Measurements from ENCODE around the gene ZNF174. TPM values are rescaled to one million over a fixed set of nuclear protein-coding genes. Genes with fewer than 3 reads are reported as not detected.

ZNF174 gene
- total and polyA plus RNA-seq, 11 donors, result 7.9 to 21.0 (median 9.8) TPM

- peaks cover 0 to 93% (median 54%) of the 10 kb centered on the region in 12 donors for H3K9me3 ChIP-seq
- TF ChIP-seq CTCF (IDR thresholded peaks at IDR 0.05) (no peak), POLR2A (IDR thresholded peaks at IDR 0.05) (no peak)
- no peaks in the 10 kb centered on the region for H3K27me3 ChIP-seq
- no peak for DNase-seq
- H3K4me1 ChIP-seq, result no peaks in the 10 kb centered on the region
- 94 to 96% (median 95%) methylated on average over 6 of the region's 6 CpGs for WGBS, 4 donors
- H3K27ac ChIP-seq, result no peak overlapping the region
- intact Hi-C loops (cut with DNase I), result loop anchor here in 2 of 10 donors (10.0 kb wide), 1 partner anchor 74 kb away; no protein-coding TSS in a partner anchor
- H3K4me3 ChIP-seq, result no peak overlapping the region
- H3K36me3 ChIP-seq, result peaks cover 9 to 86% (median 66%) of the 10 kb centered on the region in 9 donors
- no peak for ATAC-seq
These were observed 12.7 kb upstream of the ZNF174 start for GRCh38 chr16:3388325-3388724.

- H3K4me3 ChIP-seq, result no peak overlapping the region
- TF ChIP-seq POLR2A (IDR thresholded peaks at IDR 0.05), result no peak
- no peak for TF ChIP-seq CTCF (IDR thresholded peaks at IDR 0.05)
- WGBS, 4 donors, result 85 to 97% (median 93%) methylated on average over 9 of the region's 9 CpGs
- peaks cover 0 to 86% (median 66%) of the 10 kb centered on the region in 9 donors for H3K36me3 ChIP-seq
- intact Hi-C loops (cut with DNase I), result loop anchor here in 2 of 10 donors (10.0 kb wide), 1 partner anchor 75 kb away; no protein-coding TSS in a partner anchor
- H3K9me3 ChIP-seq, result peaks cover 0 to 93% (median 46%) of the 10 kb centered on the region in 12 donors
- no peaks in the 10 kb centered on the region for H3K4me1 ChIP-seq
- H3K27ac ChIP-seq, result no peak overlapping the region
- H3K27me3 ChIP-seq, result no peaks in the 10 kb centered on the region
- ATAC-seq (no peak), DNase-seq (no peak)
These were observed 11.2 kb upstream of the ZNF174 start for GRCh38 chr16:3389663-3390338.

- peak overlapping the region; percentile 39 to 99 (median 90) for H3K4me3 ChIP-seq
- peaks cover 0 to 63% (median 33%) of the 10 kb centered on the region in 9 donors for H3K36me3 ChIP-seq
- 0 to 2% (median 1%) methylated on average over 5 to 18 of the region's 18 CpGs for WGBS, 4 donors
- intact Hi-C loops (cut with DNase I), result loop anchor here in 9 of 10 donors (2.0 to 10.0 kb wide), 11 partner anchors 36 to 104 kb away; partner anchors contain the start of genes CLUAP1 (in 3 of the 9), NAA60 (in 2 of the 9), ZNF597 (in 2 of the 9) and C16orf90 (in 1 of the 9)
- TF ChIP-seq POLR2A (IDR thresholded peaks at IDR 0.05) (no peak), CTCF (IDR thresholded peaks at IDR 0.05) (no peak)
- H3K27me3 ChIP-seq, result no peaks in the 10 kb centered on the region
- H3K27ac ChIP-seq, result peak overlapping the region; percentile 22 to 93 (median 86)
- peaks cover 0 to 33% (median 18%) of the 10 kb centered on the region in 12 donors for H3K4me1 ChIP-seq
- peaks cover 0 to 65% (median 10%) of the 10 kb centered on the region in 12 donors for H3K9me3 ChIP-seq
- ATAC-seq (no peak), DNase-seq (no peak)
These were observed 603 bp upstream of the ZNF174 start for GRCh38 chr16:3400446-3400778.

- peak overlapping the region; percentile 39 to 99 (median 90) for H3K4me3 ChIP-seq
- DNase-seq (no peak), ATAC-seq (no peak)
- intact Hi-C loops (cut with DNase I), result loop anchor here in 9 of 10 donors (1.0 to 10.0 kb wide), 13 partner anchors 37 to 103 kb away; partner anchors contain the start of genes CLUAP1 (in 3 of the 9), NAA60 (in 2 of the 9), ZNF597 (in 2 of the 9) and C16orf90 (in 1 of the 9)
- TF ChIP-seq CTCF (IDR thresholded peaks at IDR 0.05) (no peak), POLR2A (IDR thresholded peaks at IDR 0.05) (no peak)
- H3K9me3 ChIP-seq, result peaks cover 0 to 65% (median 23%) of the 10 kb centered on the region in 12 donors
- peaks cover 5 to 63% (median 37%) of the 10 kb centered on the region in 9 donors for H3K36me3 ChIP-seq
- H3K27me3 ChIP-seq, result no peaks in the 10 kb centered on the region
- peaks cover 0 to 33% (median 18%) of the 10 kb centered on the region in 12 donors for H3K4me1 ChIP-seq
- WGBS, 4 donors, result 26 to 31% (median 28%) methylated on average over 17 of the region's 17 CpGs
- H3K27ac ChIP-seq, result peak overlapping the region; percentile 22 to 93 (median 84)
These were observed 843 bp downstream of the ZNF174 start for GRCh38 chr16:3401719-3402397.

Data from heart left ventricle (tissue), 16 donors.